Hepatocyte (in vitro differentiated cells): Measurements from ENCODE around the gene NECAB3.

Source experiments
- CTCF ChIP-seq: fragments of 200-600 bp; sonication (generic); IDR thresholded peaks from 2 replicates; pipeline ENCODE4 v1.5.1; 2016; ENCODE audit warnings: antibody characterized with exemption, mild to moderate bottlenecking; ENCODE audit not compliant: poor library complexity
- EZH2 ChIP-seq: fragments of 200-600 bp; sonication (generic); IDR thresholded peaks from 2 replicates; pipeline ENCODE4 v1.6.1; 2016; ENCODE audit warnings: antibody characterized with exemption, mild to moderate bottlenecking, borderline replicate concordance

DNA sequence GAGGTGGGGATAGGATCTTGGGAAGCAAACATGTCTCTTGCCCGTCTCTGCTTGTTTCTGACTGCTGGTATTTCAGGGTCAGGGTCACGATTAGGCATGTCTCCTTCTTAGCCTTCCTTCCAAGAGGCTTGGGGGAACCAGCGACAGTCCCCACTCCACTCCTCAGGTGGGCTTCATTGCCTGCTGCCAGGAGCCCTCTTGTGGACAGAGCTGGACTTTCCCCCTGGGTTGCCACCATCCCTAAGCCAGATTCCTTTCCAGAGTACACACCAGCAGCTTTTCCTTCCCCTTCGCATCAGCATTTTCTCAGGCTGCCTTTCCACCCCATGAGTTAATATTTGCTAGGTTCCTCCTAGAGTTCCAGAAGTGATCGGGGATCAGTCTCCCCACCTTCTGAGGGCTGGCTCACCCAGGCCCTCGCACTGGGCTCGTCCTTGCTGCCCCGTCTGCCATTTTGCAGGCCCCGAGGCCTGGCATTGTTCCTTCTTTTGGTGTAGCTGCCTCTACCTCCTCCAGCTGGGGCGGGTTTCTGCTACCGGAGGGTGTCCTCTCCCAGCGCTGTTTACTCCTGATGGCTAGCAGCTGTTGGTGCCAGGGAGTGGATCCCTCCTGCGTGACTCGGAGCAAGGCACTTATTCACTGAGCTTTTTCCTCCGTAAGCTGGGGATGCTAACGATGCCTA, 20.9 kb downstream of the NECAB3 start:
- TF ChIP-seq EZH2, result no peak
- TF ChIP-seq CTCF, result peak; percentile 98
